ENCODE measurements around the gene PODN.

Gene PODN

GRCh38 chr1:53048960-53049573 lies 12.9 kb upstream of the PODN start:
- H3K27me3 ChIP-seq (ENCODE audit: control insufficient read depth, insufficient read depth, low read length) = no peaks in the 10 kb centered on the region
- no peaks in the 10 kb centered on the region for H3K9me3 ChIP-seq (ENCODE audit: control insufficient read depth, low read length)
- no peak overlapping the region for H3K4me3 ChIP-seq (ENCODE audit: low read depth, low read length)
- H3K4me1 ChIP-seq = peaks cover 5% of the 10 kb centered on the region
- no peak overlapping the region for H3K4me2 ChIP-seq (ENCODE audit: low read length)
- no peak overlapping the region for H2AFZ ChIP-seq
- no peak for TF ChIP-seq CTCF (IDR thresholded peaks at IDR 0.05)
- H3K36me3 ChIP-seq (ENCODE audit: control insufficient read depth, insufficient read depth, low read length) = no peaks in the 10 kb centered on the region
- H3K9ac ChIP-seq = no peak overlapping the region
- no peak overlapping the region for H3K27ac ChIP-seq
- no peaks in the 10 kb centered on the region for H3K79me2 ChIP-seq

- Histone ChIP-seq H2AFZ (no peak overlapping the region), H3K9ac (no peak overlapping the region), H3K27me3 (ENCODE audit: control insufficient read depth, insufficient read depth, low read length) (no peaks in the 10 kb centered on the region), H3K4me3 (ENCODE audit: low read depth, low read length) (no peak overlapping the region), H3K9me3 (ENCODE audit: control insufficient read depth, low read length) (no peaks in the 10 kb centered on the region), H3K36me3 (ENCODE audit: control insufficient read depth, insufficient read depth, low read length) (no peaks in the 10 kb centered on the region), H3K79me2 (no peaks in the 10 kb centered on the region), H3K4me1 (peaks cover 5% of the 10 kb centered on the region), H3K27ac (no peak overlapping the region), H3K4me2 (ENCODE audit: low read length) (no peak overlapping the region)
- TF ChIP-seq CTCF (IDR thresholded peaks at IDR 0.05) = no peak
Measured at GRCh38 chr1:53049574-53049967, 12.4 kb upstream of the PODN start.

DNA sequence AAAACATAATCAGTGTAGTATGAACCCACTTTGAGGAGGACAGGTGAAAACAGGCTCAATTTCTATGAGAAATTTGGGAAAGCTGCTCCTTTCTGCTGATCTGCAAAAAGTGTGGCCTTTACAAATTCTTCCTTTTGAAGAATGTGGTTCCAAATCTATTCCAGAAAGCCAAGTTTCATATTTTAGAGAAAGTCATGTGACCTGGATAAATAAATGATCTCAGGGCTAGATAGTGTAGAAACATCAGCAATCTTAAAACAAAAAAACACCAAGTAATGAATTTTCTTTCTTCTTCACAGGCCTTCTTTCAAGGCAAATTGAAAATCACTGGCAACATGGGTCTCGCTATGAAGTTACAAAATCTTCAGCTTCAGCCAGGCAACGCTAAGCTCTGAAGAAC lies 11.7 kb upstream of the PODN start:
- Histone ChIP-seq H3K27me3 (ENCODE audit: control insufficient read depth, insufficient read depth, low read length) (no peaks in the 10 kb centered on the region), H3K9ac (no peak overlapping the region), H3K9me3 (ENCODE audit: control insufficient read depth, low read length) (no peaks in the 10 kb centered on the region), H3K36me3 (ENCODE audit: control insufficient read depth, insufficient read depth, low read length) (no peaks in the 10 kb centered on the region), H3K4me3 (ENCODE audit: low read depth, low read length) (no peak overlapping the region), H2AFZ (no peak overlapping the region), H3K4me2 (ENCODE audit: low read length) (no peak overlapping the region), H3K79me2 (no peaks in the 10 kb centered on the region), H3K27ac (peak overlapping the region; percentile 20), H3K4me1 (peaks cover 5% of the 10 kb centered on the region)
- TF ChIP-seq CTCF (IDR thresholded peaks at IDR 0.05) = no peak

DNA sequence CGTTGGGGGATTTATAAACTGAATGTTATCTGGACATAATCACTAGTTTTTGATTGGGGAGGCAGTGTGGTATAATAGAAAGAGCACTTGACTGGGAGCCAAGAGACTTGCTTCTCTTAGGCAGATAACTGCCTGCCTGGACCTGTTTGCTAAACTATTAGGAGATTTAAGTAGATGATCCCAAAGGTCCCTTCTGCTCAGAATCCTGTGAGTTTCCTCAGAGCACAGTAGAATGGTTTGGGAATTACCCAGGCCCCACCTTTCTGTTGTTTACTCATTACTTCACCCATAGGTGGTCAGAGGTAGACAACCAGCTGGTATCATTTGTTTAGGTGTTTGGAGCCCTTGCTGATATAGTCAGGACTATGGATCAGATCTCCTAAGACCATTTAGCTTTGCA lies 10.3 kb upstream of the PODN start:
- Histone ChIP-seq H3K4me1 (peaks cover 5% of the 10 kb centered on the region), H2AFZ (no peak overlapping the region), H3K27me3 (ENCODE audit: control insufficient read depth, insufficient read depth, low read length) (no peaks in the 10 kb centered on the region), H3K4me3 (ENCODE audit: low read depth, low read length) (no peak overlapping the region), H3K27ac (no peak overlapping the region), H3K9ac (no peak overlapping the region), H3K79me2 (no peaks in the 10 kb centered on the region), H3K9me3 (ENCODE audit: control insufficient read depth, low read length) (no peaks in the 10 kb centered on the region), H3K36me3 (ENCODE audit: control insufficient read depth, insufficient read depth, low read length) (no peaks in the 10 kb centered on the region), H3K4me2 (ENCODE audit: low read length) (no peak overlapping the region)
- TF ChIP-seq CTCF (IDR thresholded peaks at IDR 0.05) = no peak

DNA sequence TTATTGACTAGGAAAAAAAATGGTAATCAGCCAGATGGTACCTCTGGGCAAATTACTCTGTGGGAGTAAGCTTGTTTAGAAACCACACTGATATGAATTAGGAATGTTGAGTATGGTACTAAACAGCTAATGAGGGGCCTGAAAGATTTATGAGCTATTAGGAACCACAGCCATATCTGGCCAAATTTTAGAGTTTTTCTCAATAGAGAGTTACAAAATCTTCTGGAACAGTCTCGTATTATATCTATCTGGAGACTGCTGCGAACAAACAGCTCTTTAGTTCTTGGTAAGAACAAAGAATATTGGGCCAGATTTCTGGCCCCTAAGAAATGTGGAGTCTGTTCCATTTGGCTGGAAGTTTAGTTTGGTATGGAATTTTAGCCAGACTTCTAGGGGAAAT lies 4.9 kb upstream of the PODN start:
- no peaks in the 10 kb centered on the region for H3K9me3 ChIP-seq (ENCODE audit: control insufficient read depth, low read length)
- H3K4me2 ChIP-seq (ENCODE audit: low read length) = no peak overlapping the region
- H3K4me1 ChIP-seq = no peaks in the 10 kb centered on the region
- no peaks in the 10 kb centered on the region for H3K36me3 ChIP-seq (ENCODE audit: control insufficient read depth, insufficient read depth, low read length)
- H3K9ac ChIP-seq = no peak overlapping the region
- H3K27ac ChIP-seq = no peak overlapping the region
- H3K4me3 ChIP-seq (ENCODE audit: low read depth, low read length) = no peak overlapping the region
- no peak for TF ChIP-seq CTCF (IDR thresholded peaks at IDR 0.05)
- no peaks in the 10 kb centered on the region for H3K79me2 ChIP-seq
- no peaks in the 10 kb centered on the region for H3K27me3 ChIP-seq (ENCODE audit: control insufficient read depth, insufficient read depth, low read length)
- H2AFZ ChIP-seq = no peak overlapping the region

Measured in parathyroid adenoma (tissue), 2 donors.